NCI-H1436 treated with DMSO at 0.1 percent for 48 hours (cell line): ENCODE data around the gene FAM228A.

Source experiments
- DNase-seq: peaks from one replicate; lab custom pipeline; 2025; lab: John Stamatoyannopoulos, UW

The FAM228A gene

GRCh38 chr2:24225499-24226242 is 50.8 kb downstream of the FAM228A start:
- DNase-seq: no peak

- DNase-seq: no peak
These were observed 53.6 kb downstream of the FAM228A start for GRCh38 chr2:24228470-24228869.

GRCh38 chr2:24231461-24231881 is 56.6 kb downstream of the FAM228A start:
- no peak for DNase-seq

- DNase-seq: no peak
These were observed 58.5 kb downstream of the FAM228A start for GRCh38 chr2:24233321-24233720.

- DNase-seq: no peak
These were observed 62.5 kb downstream of the FAM228A start for GRCh38 chr2:24237313-24237712.

GRCh38 chr2:24238158-24238557 is 63.3 kb downstream of the FAM228A start:
- peak; percentile 39 for DNase-seq

- DNase-seq: no peak
These were observed 64.7 kb downstream of the FAM228A start for GRCh38 chr2:24239553-24239952.
